Breast epithelium (tissue), 4 donors: ENCODE data around the gene BCAS3. TPM values are rescaled to one million over a fixed set of nuclear protein-coding genes. Genes with fewer than 3 reads are reported as not detected.

Experiments used
- DNase-seq, 2 donors: peaks; one replicate each; pipeline ENCODE4 v3.0.0-alpha.2; 2019; ENCODE audit warnings: low spot score in 2 of 2
- H3K27ac ChIP-seq, 2 donors: fragments of 200-600 bp; sonication (generic) in 1 of 2; one replicate each; pipeline ENCODE4 v1.5.1; 2016 to 2019; ENCODE audit warnings: mild to moderate bottlenecking in 1 of 2
- H3K27me3 ChIP-seq, 2 donors: fragments of 200-600 bp; sonication (generic) in 1 of 2; one replicate each; pipeline versions ENCODE4 v1.5.1 to v1.6.0; 2017 to 2019; ENCODE audit warnings: control low read depth in 1 of 2, mild to moderate bottlenecking in 1 of 2
- H3K36me3 ChIP-seq: fragments of 200-600 bp; one replicate; pipeline ENCODE4 v1.5.1; 2019
- H3K4me1 ChIP-seq, 2 donors: fragments of 200-600 bp; sonication (generic); one replicate each; pipeline ENCODE4 v1.5.1; 2016 to 2019; ENCODE audit warnings: control low read depth in 1 of 2
- H3K4me3 ChIP-seq, 3 donors: fragments of 200-600 bp; sonication (generic); 1 replicate in 2 of 3; 2 replicates in 1 of 3; pipeline ENCODE4 v1.5.1; 2016 to 2019; ENCODE audit warnings: mild to moderate bottlenecking in 3 of 3, moderate library complexity in 2 of 3
- H3K9me3 ChIP-seq, 2 donors: fragments of 200-600 bp; sonication (generic) in 1 of 2; one replicate each; pipeline ENCODE4 v1.5.1; 2016 to 2019; ENCODE audit warnings: control low read depth in 1 of 2
- POLR2A ChIP-seq: fragments of 450-650 bp; IDR thresholded peaks from one replicate; pipeline ENCODE4 v1.6.1; 2016; ENCODE audit warnings: antibody characterized with exemption, mild to moderate bottlenecking, moderate library complexity
- POLR2AphosphoS5 ChIP-seq, 3 donors: sonication (generic); formaldehyde crosslinking; IDR thresholded peaks; one replicate each; pipeline ENCODE4 v1.6.1; 2017; ENCODE audit warnings: antibody characterized with exemption in 3 of 3
- intact Hi-C: fragments of 100-400 bp; cut with DNase I; formaldehyde crosslinking; loops from one replicate; pipeline ENCODE4 v1.15.1; 2023; ENCODE audit warnings: low total_unique reads
- total RNA-seq, 3 donors: library from RNA; depleted of rRNA; stranded (reverse); fragments of >200 nt; gene quantifications; one replicate each; pipeline ENCODE4 v1.1.0, GENCODE V29; 2016
- TF ChIP-seq, protein P1 (sequence below), 3 donors: fragments of 450-650 bp; IDR thresholded peaks; one replicate each; pipeline ENCODE4 v1.5.1; 2016 to 2017; ENCODE audit warnings: antibody characterized with exemption in 3 of 3, mild to moderate bottlenecking in 3 of 3, moderate library complexity in 3 of 3

The BCAS3 gene
- total RNA-seq, 3 donors from 2014 or later, result 30.8 to 47.9 (median 31.2) TPM

- DNase-seq, result no peak
- no peaks in the 10 kb centered on the region for H3K4me1 ChIP-seq
- H3K27ac ChIP-seq, result no peak overlapping the region
- no peaks in the 10 kb centered on the region for H3K27me3 ChIP-seq
- no peak overlapping the region for H3K4me3 ChIP-seq
- TF ChIP-seq, protein P1, sequence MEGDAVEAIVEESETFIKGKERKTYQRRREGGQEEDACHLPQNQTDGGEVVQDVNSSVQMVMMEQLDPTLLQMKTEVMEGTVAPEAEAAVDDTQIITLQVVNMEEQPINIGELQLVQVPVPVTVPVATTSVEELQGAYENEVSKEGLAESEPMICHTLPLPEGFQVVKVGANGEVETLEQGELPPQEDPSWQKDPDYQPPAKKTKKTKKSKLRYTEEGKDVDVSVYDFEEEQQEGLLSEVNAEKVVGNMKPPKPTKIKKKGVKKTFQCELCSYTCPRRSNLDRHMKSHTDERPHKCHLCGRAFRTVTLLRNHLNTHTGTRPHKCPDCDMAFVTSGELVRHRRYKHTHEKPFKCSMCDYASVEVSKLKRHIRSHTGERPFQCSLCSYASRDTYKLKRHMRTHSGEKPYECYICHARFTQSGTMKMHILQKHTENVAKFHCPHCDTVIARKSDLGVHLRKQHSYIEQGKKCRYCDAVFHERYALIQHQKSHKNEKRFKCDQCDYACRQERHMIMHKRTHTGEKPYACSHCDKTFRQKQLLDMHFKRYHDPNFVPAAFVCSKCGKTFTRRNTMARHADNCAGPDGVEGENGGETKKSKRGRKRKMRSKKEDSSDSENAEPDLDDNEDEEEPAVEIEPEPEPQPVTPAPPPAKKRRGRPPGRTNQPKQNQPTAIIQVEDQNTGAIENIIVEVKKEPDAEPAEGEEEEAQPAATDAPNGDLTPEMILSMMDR (IDR thresholded peaks at IDR 0.05), result no peak
- TF ChIP-seq POLR2A (no peak), POLR2AphosphoS5 (IDR thresholded peaks at IDR 0.05) (no peak)
- no peaks in the 10 kb centered on the region for H3K36me3 ChIP-seq
- intact Hi-C loops, result no loop called here
- H3K9me3 ChIP-seq, result no peaks in the 10 kb centered on the region
These were observed 607.1 kb downstream of the BCAS3 start for GRCh38 chr17:61284746-61285145.

DNA sequence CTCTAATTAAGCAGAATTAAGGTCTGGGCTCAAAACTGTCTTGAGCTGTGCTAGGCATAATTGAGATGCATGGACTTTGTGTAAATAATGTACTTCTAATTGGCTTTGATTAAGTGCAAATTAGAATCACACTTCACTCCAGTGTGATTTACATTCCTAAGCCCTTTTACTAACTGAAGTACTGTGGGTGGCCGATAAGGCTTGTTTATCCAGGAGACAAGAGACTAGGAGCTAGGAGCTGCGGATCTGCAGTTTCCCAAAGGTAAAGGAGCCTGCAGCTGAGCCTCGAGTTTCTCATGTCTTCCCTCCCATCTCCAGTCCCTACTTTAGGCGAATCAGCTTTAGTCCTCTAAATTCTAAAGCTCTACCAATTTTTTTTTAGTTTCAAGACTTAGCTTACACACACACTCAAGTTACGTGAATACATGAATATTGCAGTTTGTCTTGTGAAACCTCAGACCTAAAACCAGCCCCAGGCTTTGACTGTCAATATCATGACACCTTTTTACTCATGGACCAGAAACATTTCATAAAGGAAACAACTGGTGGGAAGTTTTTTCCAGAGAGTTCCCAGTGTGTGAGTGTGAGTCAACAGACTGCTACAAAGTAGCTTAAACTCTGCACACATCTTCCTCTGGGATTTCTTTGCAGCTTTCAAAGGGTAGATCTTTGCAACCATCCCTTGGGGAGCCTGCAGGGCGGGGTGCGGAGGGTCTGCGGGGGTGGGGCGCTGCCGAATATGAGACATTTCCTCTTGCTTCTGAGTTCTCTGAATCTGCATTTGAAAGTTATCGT lies 608.1 kb downstream of the BCAS3 start:
- Histone ChIP-seq H3K9me3 (no peaks in the 10 kb centered on the region), H3K4me3 (no peak overlapping the region), H3K36me3 (no peaks in the 10 kb centered on the region), H3K27me3 (no peaks in the 10 kb centered on the region), H3K27ac (no peak overlapping the region), H3K4me1 (no peaks in the 10 kb centered on the region)
- TF ChIP-seq, protein P1 (IDR thresholded peaks at IDR 0.05), result no peak
- no peak for TF ChIP-seq POLR2A
- TF ChIP-seq POLR2AphosphoS5 (IDR thresholded peaks at IDR 0.05), result no peak
- DNase-seq, result no peak
- intact Hi-C loops, result no loop called here

- no peaks in the 10 kb centered on the region for H3K36me3 ChIP-seq
- H3K4me1 ChIP-seq, result no peaks in the 10 kb centered on the region
- H3K27ac ChIP-seq, result no peak overlapping the region
- H3K4me3 ChIP-seq, result no peak overlapping the region
- intact Hi-C loops, result no loop called here
- TF ChIP-seq POLR2AphosphoS5 (IDR thresholded peaks at IDR 0.05), result no peak
- TF ChIP-seq, protein P1 (IDR thresholded peaks at IDR 0.05), result no peak
- TF ChIP-seq POLR2A, result no peak
- no peaks in the 10 kb centered on the region for H3K27me3 ChIP-seq
- DNase-seq, result no peak
- H3K9me3 ChIP-seq, result no peaks in the 10 kb centered on the region
These were observed 608.8 kb downstream of the BCAS3 start for GRCh38 chr17:61286449-61286848.

DNA sequence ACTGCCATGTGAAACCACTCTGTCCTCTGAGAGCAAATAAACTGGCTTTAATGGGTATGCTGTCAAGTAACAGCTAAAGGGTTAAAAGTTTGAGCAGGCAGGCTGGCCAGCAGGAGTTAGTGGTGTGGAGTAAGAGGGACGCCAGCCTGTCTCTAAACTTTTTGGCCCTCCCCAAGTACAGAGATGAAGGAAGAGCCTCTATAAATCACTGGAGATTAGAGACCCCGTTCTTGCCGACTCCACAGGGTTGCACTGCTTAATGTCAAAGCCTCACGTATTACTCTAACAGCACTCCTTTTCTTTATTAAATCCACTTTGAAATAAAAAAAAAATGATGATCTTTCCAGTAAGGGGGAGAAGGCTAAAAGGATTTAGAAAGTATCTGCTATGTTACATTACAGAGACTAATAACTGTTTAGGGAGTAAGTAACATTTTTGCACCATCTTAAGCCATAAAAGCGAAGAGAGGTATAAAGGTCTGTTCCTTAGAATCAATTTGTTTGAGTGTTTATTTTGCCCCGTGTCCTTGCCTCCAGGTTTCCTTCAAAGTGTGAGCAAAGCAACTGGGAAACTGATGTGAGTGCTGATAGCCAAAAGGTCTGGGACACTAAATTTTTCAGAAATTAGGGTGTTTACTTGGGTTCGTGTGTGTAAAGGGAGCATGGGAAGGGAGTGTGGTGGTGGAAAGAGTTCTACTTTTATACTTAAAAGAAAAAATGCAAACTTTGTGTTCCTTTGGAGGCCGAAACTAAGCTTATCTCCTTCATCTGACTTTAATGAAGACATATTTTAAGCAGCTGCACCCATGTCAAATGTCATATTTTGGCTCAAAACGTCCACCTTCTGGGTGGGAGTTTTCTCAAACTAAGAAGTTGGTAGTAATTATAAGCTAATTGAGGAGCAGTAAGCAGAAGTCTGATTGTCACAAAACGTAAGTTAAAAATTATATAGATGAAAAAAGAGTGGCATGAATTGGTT lies 612.0 kb downstream of the BCAS3 start:
- intact Hi-C loops, result no loop called here
- Histone ChIP-seq H3K27me3 (no peaks in the 10 kb centered on the region), H3K4me1 (no peaks in the 10 kb centered on the region), H3K9me3 (no peaks in the 10 kb centered on the region), H3K36me3 (no peaks in the 10 kb centered on the region), H3K27ac (no peak overlapping the region), H3K4me3 (no peak overlapping the region)
- DNase-seq, result no peak
- no peak for TF ChIP-seq POLR2AphosphoS5 (IDR thresholded peaks at IDR 0.05)
- TF ChIP-seq, protein P1 (IDR thresholded peaks at IDR 0.05), result no peak
- no peak for TF ChIP-seq POLR2A
